CD4-positive, alpha-beta T cell treated with Interleukin-10 for 1 hour (primary cell): ENCODE results near the gene GTF2IRD1.
A peak's percentile ranks its signal among the peaks of the same experiment; 100 is the strongest.

ENCODE experiments used
- DNase-seq: peaks from one replicate; pipeline ENCODE4 v3.0.0-alpha.2; 2020

Gene GTF2IRD1

GRCh38 chr7:74570533-74571156 lies 116.9 kb downstream of the GTF2IRD1 start:
- no peak for DNase-seq

DNA sequence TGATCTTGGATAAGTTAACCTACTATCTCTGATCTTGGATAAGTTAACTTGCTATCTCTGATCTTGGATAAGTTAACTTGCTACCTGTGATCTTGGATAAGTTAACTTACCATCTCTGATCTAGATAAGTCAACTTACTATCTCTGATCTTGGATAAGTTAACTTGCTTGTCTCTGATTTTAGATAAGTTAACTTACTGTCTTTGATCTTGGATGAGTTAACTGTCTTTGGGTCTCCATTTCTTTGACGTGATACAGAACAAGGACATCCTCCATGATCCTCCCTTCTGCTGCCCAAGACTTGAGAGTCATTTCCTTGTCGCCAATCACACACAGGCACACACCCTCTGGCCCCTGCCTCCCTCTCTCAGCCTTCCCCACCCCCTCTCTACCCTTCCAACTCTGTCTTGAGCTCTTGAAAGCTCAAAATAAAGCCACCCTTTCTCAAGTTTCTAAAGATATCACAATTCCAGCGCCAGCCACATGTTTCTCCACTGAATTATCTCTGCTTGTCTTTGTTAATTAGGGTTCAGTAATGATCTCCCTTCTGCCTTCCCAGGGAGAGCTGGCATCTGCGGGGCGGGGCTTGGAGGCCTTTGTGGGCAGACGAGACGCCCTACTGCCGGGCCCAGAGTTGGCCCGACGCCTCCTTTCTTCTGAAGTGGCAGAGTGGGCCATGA lies 118.7 kb downstream of the GTF2IRD1 start:
- DNase-seq: no peak

- DNase-seq: no peak
Measured at GRCh38 chr7:74573512-74573911, 119.8 kb downstream of the GTF2IRD1 start.

DNA sequence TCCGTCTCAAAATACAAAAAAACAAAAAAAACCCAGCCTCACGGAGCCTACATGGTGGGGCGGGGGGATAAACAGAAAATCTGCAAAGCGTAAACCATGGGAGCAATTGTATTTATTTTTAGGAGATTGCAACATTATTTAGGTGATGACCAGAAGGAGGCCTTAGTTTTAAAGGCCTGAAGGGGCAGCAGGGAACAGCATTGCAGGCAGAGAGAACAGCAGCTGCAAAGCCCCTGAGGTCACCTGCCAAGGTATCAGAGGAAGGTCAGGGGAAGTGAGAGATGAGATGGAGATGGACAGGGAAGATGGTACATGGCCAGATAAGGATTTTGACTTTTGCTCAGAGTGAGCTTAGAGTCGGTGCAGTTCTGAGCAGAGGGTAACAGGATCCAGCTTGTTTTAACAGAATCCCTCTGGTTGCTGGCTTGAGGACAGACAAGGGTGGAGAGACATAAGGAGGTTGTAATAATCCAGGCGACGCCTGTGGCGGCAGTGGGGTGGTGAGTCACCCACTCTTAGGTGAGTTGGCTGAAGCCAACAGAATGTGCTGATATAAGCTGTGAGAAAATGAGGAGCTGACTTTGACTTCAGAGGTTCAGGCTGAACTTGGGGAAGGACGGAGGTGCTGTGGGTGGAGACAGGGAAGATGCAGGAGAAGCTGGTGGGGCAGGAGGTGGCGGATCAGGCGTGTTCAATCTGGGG lies 121.5 kb downstream of the GTF2IRD1 start:
- DNase-seq: no peak

DNA sequence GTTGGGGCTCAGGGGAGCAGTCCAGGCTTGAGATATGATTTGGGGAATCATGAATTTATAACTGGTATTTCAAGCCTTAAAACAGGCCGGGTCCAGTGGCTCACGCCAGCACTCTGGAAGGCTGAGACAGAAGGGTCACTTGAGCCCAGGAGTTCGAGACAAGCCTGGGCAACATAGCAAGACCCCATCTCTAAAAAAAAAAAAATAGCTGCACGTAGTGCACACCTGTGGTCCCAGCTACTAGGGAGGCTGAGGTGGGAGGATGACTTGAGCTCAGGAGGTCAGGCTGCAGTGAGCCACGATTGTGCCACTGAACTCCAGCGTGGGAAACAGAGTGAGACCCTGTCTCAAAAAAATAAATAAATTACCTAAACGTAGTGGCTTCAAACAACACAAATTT lies 122.1 kb downstream of the GTF2IRD1 start:
- DNase-seq: no peak

GRCh38 chr7:74579800-74580685 lies 126.3 kb downstream of the GTF2IRD1 start:
- DNase-seq: no peak

- no peak for DNase-seq
Measured at GRCh38 chr7:74581916-74582440, 128.3 kb downstream of the GTF2IRD1 start.

DNA sequence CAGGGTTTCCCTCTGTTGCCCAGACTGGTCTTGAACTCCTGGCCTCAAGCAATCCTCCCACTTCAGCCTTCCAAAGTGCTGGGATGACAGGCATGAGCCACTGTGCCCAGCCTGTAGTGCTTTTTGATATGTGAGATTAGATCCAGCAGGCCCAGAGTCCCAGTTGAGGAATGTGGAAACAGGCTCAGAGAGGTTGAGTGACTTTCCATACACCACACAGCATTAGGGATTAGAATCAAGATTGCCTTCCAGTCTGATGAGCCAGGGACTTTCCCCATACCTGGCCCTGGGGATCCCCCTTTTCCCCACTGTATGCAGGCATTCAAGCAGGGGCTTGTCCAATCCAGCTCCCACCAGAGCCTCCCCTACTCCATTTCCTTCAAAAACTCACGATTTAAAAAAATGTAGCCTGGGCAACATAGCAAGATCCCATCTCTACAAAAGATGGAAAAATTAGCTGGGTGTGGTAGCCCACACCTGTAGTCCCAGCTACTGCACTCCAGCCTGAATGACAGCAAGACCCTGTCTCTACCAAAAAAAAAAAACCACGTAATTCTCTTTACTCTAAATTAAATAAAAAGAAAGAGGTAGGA lies 128.8 kb downstream of the GTF2IRD1 start:
- no peak for DNase-seq

DNA sequence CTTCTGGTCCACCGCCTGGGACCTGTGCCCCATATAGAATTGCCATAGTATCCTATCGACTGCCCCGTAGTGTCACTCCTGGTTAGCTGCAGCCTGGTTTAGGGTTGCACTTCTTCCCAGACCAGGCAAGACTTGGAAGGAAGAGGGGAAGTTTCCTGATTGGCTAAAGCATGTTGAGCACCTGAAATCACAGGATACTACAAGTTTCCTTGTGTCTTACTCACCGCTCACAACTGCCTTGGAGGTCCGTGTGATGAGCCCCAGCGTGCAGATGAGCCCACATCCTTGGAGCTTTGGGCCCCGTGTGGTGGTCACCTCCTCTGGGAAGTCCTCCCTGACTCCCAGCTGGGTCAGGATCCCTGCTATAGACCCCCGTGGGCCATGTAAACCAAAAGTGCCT lies 129.9 kb downstream of the GTF2IRD1 start:
- no peak for DNase-seq

DNA sequence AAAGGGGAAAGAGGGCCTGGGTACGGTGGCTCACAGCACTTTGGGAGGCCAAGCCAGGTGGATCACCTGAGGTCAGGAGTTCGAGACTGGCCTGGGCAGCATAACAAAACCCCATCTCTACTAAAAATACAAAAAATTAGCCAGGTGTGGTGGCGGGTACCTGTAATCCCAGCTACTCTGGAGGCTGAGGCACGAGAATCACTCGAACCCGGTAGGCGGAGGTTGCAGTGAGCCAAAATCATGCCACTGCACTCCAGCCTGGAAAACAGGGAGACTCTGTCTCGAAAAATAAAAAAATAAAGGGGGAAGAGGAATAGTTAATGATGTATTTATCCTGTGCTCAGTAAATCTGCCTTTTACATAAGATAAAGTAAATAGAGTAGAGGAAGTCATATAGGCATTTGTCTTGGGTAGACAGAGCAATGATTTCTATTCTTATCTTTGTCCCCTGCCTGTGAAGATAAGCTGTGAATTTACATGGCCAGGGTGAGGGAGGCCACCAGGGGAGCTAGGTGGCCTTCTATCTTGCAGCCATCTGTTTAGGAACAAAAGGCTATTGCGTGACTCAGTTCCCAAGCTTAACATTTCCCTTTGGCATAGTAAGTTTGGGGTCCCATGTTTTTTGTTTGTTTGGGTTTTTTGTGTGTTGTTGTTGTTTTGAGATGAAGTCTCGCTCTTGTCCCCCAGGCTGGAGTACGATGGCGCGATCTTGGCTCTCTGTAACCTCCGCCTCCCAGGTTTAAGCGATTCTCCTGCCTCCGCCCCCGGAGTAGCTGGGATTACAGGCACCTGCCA lies 130.7 kb downstream of the GTF2IRD1 start:
- no peak for DNase-seq

DNA sequence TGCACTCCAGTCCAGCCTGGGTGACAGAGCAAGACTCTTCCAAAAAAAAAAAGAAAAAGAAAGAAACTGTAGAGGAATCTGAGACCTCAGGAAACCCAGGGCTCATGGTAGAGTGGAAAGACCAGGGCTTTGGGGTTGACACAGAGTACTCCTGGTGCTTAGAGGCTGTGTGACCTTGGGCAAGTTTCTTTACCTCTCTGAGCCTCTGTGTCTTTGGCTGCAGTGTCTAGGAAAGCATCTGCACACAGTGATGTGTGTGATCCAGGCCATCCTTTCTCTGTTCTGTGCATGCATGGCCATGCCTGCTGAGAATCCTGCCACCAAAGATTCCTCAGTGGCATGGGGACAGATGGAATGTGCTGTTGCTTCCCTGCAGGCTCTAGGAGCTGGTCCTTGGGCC lies 132.1 kb downstream of the GTF2IRD1 start:
- DNase-seq: no peak

GRCh38 chr7:74586258-74587175 lies 132.8 kb downstream of the GTF2IRD1 start:
- DNase-seq: no peak

GRCh38 chr7:74587435-74588126 lies 133.9 kb downstream of the GTF2IRD1 start:
- no peak for DNase-seq

- no peak for DNase-seq
Measured at GRCh38 chr7:74590813-74591212, 137.1 kb downstream of the GTF2IRD1 start.

DNA sequence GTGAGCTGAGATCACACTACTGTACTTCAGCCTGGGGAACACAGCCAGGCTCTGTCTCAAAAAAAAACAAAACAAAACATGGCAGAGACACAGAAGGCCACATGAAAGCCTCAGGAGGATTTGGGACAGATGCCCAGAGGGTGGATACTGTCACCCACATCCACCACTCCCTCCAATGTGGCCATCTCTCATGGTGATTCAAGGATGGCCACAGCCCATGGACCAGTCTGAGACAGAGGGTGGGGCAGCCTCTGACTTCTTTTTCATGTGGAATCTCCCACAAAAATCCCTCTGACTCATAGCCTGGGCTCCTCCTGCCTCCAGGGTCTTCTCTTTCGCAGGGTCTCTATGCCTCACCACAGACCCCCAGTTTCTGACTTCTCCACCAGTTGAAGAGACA lies 144.9 kb downstream of the GTF2IRD1 start:
- no peak for DNase-seq

DNA sequence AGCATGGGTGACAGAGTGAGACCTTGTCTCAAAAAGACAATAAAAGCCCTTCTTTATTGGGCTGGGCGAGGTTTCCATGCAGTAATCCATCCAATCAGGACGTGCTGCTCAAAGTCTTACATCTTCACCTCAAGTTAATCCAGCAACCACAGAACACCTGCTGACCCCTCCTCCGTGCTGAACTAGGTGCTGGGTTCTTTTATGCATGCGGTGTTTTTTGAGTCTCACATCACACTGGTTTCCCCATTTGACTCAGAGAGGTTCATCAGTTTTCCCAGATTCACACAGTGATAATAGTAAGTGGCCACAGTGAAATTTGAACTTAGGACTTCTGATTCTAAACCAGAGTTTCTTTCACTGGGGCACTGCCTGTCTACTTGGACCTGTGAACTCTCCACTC lies 145.5 kb downstream of the GTF2IRD1 start:
- DNase-seq: no peak

DNA sequence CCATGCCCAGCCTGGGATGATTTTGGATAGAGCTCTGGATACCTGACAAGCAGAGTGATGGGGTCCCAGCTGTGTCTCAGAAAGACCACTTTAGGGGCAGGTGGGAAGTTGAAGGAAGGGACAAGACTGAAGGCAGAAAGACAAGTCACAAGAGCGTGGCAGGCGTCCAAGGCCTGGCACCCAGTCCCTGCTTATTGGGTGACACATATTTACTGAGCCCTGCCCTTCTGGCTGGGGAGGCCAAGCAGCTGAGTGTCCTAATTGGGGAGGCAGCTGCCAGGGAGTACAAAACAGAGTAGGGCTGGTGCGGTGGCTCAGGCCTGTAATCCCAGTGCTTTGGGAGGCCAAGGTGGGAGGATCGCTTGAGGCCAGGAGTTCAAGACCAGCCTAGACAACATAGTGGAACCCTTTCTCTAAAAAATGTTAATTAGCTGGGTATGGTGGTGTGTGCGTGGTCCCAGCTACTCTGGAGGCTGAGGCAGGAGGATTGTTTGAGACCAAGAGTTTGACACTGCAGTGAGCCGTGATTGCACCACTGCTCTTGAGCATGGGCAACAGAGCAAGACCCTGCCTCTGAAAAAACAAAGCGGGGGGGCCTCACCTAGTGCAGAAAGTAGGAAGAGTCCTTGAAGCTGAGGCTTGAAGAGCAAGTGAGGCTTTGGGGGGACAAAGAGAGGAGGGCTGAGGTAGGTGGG lies 150.8 kb downstream of the GTF2IRD1 start:
- DNase-seq: no peak

GRCh38 chr7:74606101-74606908 lies 152.6 kb downstream of the GTF2IRD1 start:
- peak; percentile 24 for DNase-seq
